Suprapubic skin (tissue), 4 donors: ENCODE data around the gene CEACAM18. TPM values are rescaled to one million over a fixed set of nuclear protein-coding genes. Genes with fewer than 3 reads are reported as not detected.

Source experiments
- DNase-seq, 2 donors: peaks; one replicate each; pipeline ENCODE4 v3.0.0-alpha.2; 2019; ENCODE audit warnings: low spot score in 2 of 2
- H3K27ac ChIP-seq: fragments of 200-600 bp; sonication (generic); one replicate; pipeline ENCODE4 v1.5.1; 2019
- H3K27me3 ChIP-seq: fragments of 200-600 bp; sonication (generic); one replicate; pipeline ENCODE4 v1.5.1; 2019
- H3K36me3 ChIP-seq: fragments of 200-600 bp; sonication (generic); one replicate; pipeline ENCODE4 v1.5.1; 2019
- H3K4me1 ChIP-seq: fragments of 200-600 bp; sonication (generic); one replicate; pipeline ENCODE4 v1.5.1; 2019
- H3K4me3 ChIP-seq: fragments of 200-600 bp; sonication (generic); one replicate; pipeline ENCODE4 v1.5.1; 2019; ENCODE audit warnings: mild to moderate bottlenecking
- H3K9me3 ChIP-seq: fragments of 200-600 bp; sonication (generic); one replicate; pipeline ENCODE4 v1.5.1; 2019
- EP300 ChIP-seq: sonication (generic); formaldehyde crosslinking; IDR thresholded peaks from one replicate; pipeline ENCODE4 v1.6.1; 2017; ENCODE audit warnings: antibody characterized with exemption
- POLR2A ChIP-seq, 2 donors: fragments of 450-650 bp; IDR thresholded peaks; one replicate each; pipeline ENCODE4 v1.6.1; 2017; ENCODE audit warnings: antibody characterized with exemption in 2 of 2, mild to moderate bottlenecking in 2 of 2, moderate library complexity in 2 of 2
- POLR2AphosphoS5 ChIP-seq, 3 donors: sonication (generic); formaldehyde crosslinking; IDR thresholded peaks; one replicate each; pipeline ENCODE4 v1.6.1; 2017; ENCODE audit warnings: antibody characterized with exemption in 3 of 3
- WGBS: methylation state at CpG from one replicate; pipeline ENCODE4 v1.1.5; 2018; 5-methylcytosine and 5-hydroxymethylcytosine counted together
- total RNA-seq, 4 donors: library from RNA; depleted of rRNA; stranded (reverse); fragments of >200 nt; gene quantifications; one replicate each; pipeline ENCODE4 v1.1.0, GENCODE V29; 2016
- TF ChIP-seq, protein P1 (sequence below), 2 donors: fragments of 200-600 bp in 1 of 2; fragments of 450-650 bp in 1 of 2; sonication (generic) in 1 of 2; IDR thresholded peaks; one replicate each; pipeline ENCODE4 v1.5.1; 2016 to 2019; ENCODE audit warnings: antibody characterized with exemption in 2 of 2, mild to moderate bottlenecking in 1 of 2, moderate library complexity in 1 of 2

Gene CEACAM18
- total RNA-seq, 4 donors from 2014 or later = not detected

- Histone ChIP-seq H3K36me3 (no peaks in the 10 kb centered on the region), H3K27me3 (peaks cover 8% of the 10 kb centered on the region), H3K27ac (no peak overlapping the region), H3K4me3 (no peak overlapping the region), H3K9me3 (no peaks in the 10 kb centered on the region), H3K4me1 (no peaks in the 10 kb centered on the region)
- no peak for DNase-seq
- TF ChIP-seq EP300 = no peak
- no peak for TF ChIP-seq POLR2AphosphoS5 (IDR thresholded peaks at IDR 0.05)
- no peak for TF ChIP-seq POLR2A (IDR thresholded peaks at IDR 0.05)
- TF ChIP-seq, protein P1, sequence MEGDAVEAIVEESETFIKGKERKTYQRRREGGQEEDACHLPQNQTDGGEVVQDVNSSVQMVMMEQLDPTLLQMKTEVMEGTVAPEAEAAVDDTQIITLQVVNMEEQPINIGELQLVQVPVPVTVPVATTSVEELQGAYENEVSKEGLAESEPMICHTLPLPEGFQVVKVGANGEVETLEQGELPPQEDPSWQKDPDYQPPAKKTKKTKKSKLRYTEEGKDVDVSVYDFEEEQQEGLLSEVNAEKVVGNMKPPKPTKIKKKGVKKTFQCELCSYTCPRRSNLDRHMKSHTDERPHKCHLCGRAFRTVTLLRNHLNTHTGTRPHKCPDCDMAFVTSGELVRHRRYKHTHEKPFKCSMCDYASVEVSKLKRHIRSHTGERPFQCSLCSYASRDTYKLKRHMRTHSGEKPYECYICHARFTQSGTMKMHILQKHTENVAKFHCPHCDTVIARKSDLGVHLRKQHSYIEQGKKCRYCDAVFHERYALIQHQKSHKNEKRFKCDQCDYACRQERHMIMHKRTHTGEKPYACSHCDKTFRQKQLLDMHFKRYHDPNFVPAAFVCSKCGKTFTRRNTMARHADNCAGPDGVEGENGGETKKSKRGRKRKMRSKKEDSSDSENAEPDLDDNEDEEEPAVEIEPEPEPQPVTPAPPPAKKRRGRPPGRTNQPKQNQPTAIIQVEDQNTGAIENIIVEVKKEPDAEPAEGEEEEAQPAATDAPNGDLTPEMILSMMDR (IDR thresholded peaks at IDR 0.05) = no peak
- 74% methylated on average over 3 of the region's 3 CpGs for WGBS
Measured at GRCh38 chr19:51488491-51488890, 10.2 kb downstream of the CEACAM18 start.

- H3K4me3 ChIP-seq = no peak overlapping the region
- H3K27me3 ChIP-seq = peaks cover 8% of the 10 kb centered on the region
- TF ChIP-seq POLR2A (IDR thresholded peaks at IDR 0.05) (no peak), EP300 (no peak), POLR2AphosphoS5 (IDR thresholded peaks at IDR 0.05) (no peak)
- TF ChIP-seq, protein P1 (IDR thresholded peaks at IDR 0.05) = no peak
- no peak overlapping the region for H3K27ac ChIP-seq
- no peaks in the 10 kb centered on the region for H3K36me3 ChIP-seq
- H3K9me3 ChIP-seq = no peaks in the 10 kb centered on the region
- no peaks in the 10 kb centered on the region for H3K4me1 ChIP-seq
- DNase-seq = no peak
- WGBS = 44% methylated on average over 2 of the region's 2 CpGs
Measured at GRCh38 chr19:51489113-51489512, 10.8 kb downstream of the CEACAM18 start.

DNA sequence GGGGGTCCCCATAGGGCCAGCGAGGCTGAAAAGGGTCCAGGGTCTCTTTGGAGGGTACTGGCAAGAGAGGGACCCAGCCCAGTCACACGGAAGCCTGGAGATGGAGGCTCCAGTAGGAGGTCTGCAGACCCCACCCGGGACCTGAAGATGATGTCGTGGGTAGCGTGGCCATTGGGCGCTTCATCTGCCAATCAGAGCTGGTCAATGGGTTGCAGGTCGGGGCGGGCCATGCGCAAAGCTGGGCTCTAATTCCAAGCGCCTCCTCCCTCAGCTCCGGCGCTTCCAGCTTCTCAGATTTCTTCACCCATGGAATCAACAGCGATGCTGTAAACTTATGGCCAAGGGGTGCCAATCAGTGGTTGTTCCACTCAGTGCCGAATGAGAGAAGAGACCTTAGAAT lies 12.3 kb downstream of the CEACAM18 start:
- 30% methylated on average over 6 of the region's 14 CpGs for WGBS
- no peak for DNase-seq
- no peaks in the 10 kb centered on the region for H3K4me1 ChIP-seq

DNA sequence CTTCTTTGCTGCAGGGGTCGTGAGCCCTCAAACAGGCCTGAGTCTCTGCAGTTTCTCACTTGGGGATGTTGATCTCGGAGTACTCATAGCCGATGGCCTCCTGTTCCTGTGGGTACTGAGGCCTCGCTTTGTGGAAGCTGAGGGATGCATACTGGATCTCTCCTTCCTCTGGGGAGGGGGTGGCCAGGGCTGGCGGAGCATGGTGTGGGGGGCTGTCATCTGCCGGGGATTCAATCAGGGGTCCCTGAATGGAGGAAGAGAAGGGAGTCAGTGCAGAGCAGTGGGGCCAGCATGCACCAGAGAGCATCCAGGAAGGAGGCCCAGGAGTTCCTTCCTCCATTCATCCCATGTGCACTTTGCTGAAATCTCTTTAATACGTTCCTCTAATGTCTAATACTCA lies 13.2 kb downstream of the CEACAM18 start:
- H3K9me3 ChIP-seq = no peaks in the 10 kb centered on the region
- no peak for DNase-seq
- WGBS = 77% methylated on average over 5 of the region's 7 CpGs
- H3K4me1 ChIP-seq = no peaks in the 10 kb centered on the region
- H3K4me3 ChIP-seq = no peak overlapping the region
- H3K27ac ChIP-seq = no peak overlapping the region
- H3K27me3 ChIP-seq = peaks cover 8% of the 10 kb centered on the region
- TF ChIP-seq EP300 (no peak), POLR2A (IDR thresholded peaks at IDR 0.05) (no peak), POLR2AphosphoS5 (IDR thresholded peaks at IDR 0.05) (no peak)
- TF ChIP-seq, protein P1 (IDR thresholded peaks at IDR 0.05) = no peak
- H3K36me3 ChIP-seq = no peaks in the 10 kb centered on the region

More for the DNA sequence above, 12.3 kb downstream of the CEACAM18 start:
- H3K27me3 ChIP-seq = peaks cover 8% of the 10 kb centered on the region
- H3K36me3 ChIP-seq = no peaks in the 10 kb centered on the region
- no peak overlapping the region for H3K27ac ChIP-seq
- H3K4me3 ChIP-seq = no peak overlapping the region
- H3K9me3 ChIP-seq = no peaks in the 10 kb centered on the region
- TF ChIP-seq, protein P1 (IDR thresholded peaks at IDR 0.05) = no peak
- no peak for TF ChIP-seq POLR2A (IDR thresholded peaks at IDR 0.05)
- no peak for TF ChIP-seq EP300
- no peak for TF ChIP-seq POLR2AphosphoS5 (IDR thresholded peaks at IDR 0.05)

- peaks cover 8% of the 10 kb centered on the region for H3K27me3 ChIP-seq
- no peak for DNase-seq
- TF ChIP-seq, protein P1 (IDR thresholded peaks at IDR 0.05) = no peak
- TF ChIP-seq EP300 (no peak), POLR2AphosphoS5 (IDR thresholded peaks at IDR 0.05) (no peak), POLR2A (IDR thresholded peaks at IDR 0.05) (no peak)
- no peaks in the 10 kb centered on the region for H3K4me1 ChIP-seq
- WGBS = 36% methylated on average over 2 of the region's 2 CpGs
- H3K36me3 ChIP-seq = no peaks in the 10 kb centered on the region
- H3K27ac ChIP-seq = no peak overlapping the region
- no peak overlapping the region for H3K4me3 ChIP-seq
- H3K9me3 ChIP-seq = no peaks in the 10 kb centered on the region
Measured at GRCh38 chr19:51493776-51494175, 15.4 kb downstream of the CEACAM18 start.
